Activated naive CD8-positive, alpha-beta T cell treated with anti-CD3 and anti-CD28 coated beads, Interleukin-2, amount 50 U/mL, for 24 hours (primary cell): Measurements from ENCODE around the gene MLXIPL.
A peak's percentile ranks its signal among the peaks of the same experiment; 100 is the strongest.

ENCODE experiments used
- ATAC-seq: fragments of 150-1000 bp; cut with Tn5 transposase; one replicate; pipeline ENCODE4 v1.10.0; 2021
- DNase-seq: peaks from one replicate; pipeline ENCODE4 v3.0.0; 2021
- H3K27ac Mint-ChIP-seq: one replicate; pipeline ENCODE4 v1.8.0; 2021; ENCODE audit warnings: mild to moderate bottlenecking, mixed read lengths
- H3K27me3 Mint-ChIP-seq: one replicate; pipeline ENCODE4 v1.8.0; 2021; ENCODE audit warnings: mixed read lengths
- H3K36me3 Mint-ChIP-seq: one replicate; pipeline ENCODE4 v1.8.0; 2021; ENCODE audit warnings: low read depth, mixed read lengths
- H3K4me1 Mint-ChIP-seq: one replicate; pipeline ENCODE4 v1.8.0; 2021; ENCODE audit warnings: mixed read lengths
- H3K4me3 Mint-ChIP-seq: one replicate; pipeline ENCODE4 v1.8.0; 2021; ENCODE audit warnings: mild to moderate bottlenecking, moderate library complexity, mixed read lengths
- H3K9me3 Mint-ChIP-seq: one replicate; pipeline ENCODE4 v1.8.0; 2021; ENCODE audit warnings: mixed read lengths

Gene MLXIPL

GRCh38 chr7:73649576-73649975 is 25.3 kb upstream of the MLXIPL start:
- Mint-ChIP-seq H3K27me3 (peaks cover 66% of the 10 kb centered on the region), H3K36me3 (no peaks in the 10 kb centered on the region), H3K27ac (no peak overlapping the region), H3K4me1 (peaks cover 12% of the 10 kb centered on the region), H3K4me3 (no peak overlapping the region), H3K9me3 (no peaks in the 10 kb centered on the region)
- ATAC-seq (no peak), DNase-seq (no peak)

DNA sequence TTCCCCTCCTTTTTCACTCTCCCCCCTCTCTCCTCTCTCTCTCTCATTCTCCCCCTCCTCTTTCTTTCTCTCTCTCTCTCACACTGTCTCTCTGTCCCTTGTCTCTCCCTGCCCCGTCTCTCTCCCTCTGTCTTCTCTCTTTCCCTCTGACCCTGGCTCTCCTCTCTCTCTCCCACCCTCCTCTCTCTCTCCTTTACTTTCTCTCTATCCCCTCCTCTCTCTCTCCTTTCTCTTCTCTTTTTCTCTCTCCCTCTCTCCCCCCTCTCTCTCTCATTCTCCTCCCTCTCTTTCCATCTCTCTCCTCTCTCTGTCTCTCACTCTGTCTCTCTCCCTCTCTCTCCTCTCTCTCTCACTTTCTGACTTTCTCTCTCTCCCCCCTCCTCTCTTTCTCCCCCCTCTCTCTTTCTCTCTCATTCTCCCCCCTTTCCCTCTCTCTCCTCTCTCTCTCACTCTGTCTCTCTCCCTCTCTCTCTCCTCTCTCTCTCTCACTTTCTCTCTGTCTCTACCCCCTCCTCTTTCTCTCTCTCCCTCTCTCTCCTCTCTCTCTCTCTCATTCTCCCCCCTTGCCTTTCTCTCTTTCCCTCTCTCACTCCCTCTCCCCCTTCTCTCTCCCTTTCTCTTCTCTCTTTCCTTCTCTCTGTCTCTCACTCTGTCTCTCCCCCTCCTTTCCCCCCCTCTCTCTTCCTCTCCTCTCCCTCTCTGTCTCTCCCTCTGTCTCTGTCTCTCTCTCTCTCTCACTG is 24.4 kb upstream of the MLXIPL start:
- Mint-ChIP-seq H3K9me3 (no peaks in the 10 kb centered on the region), H3K27ac (no peak overlapping the region), H3K4me1 (peaks cover 12% of the 10 kb centered on the region), H3K27me3 (peaks cover 66% of the 10 kb centered on the region), H3K36me3 (no peaks in the 10 kb centered on the region), H3K4me3 (peak overlapping the region; percentile 24)
- DNase-seq: no peak
- no peak for ATAC-seq

GRCh38 chr7:73647725-73648592 is 23.6 kb upstream of the MLXIPL start:
- Mint-ChIP-seq H3K27me3 (peaks cover 65% of the 10 kb centered on the region), H3K9me3 (no peaks in the 10 kb centered on the region), H3K27ac (no peak overlapping the region), H3K36me3 (no peaks in the 10 kb centered on the region), H3K4me3 (peak overlapping the region; percentile 24), H3K4me1 (peaks cover 12% of the 10 kb centered on the region)
- peak; percentile 32 for DNase-seq
- peak; percentile 62 for ATAC-seq

GRCh38 chr7:73646785-73647724 is 22.7 kb upstream of the MLXIPL start:
- Mint-ChIP-seq H3K4me3 (no peak overlapping the region), H3K9me3 (no peaks in the 10 kb centered on the region), H3K27me3 (peaks cover 61% of the 10 kb centered on the region), H3K4me1 (peaks cover 12% of the 10 kb centered on the region), H3K36me3 (no peaks in the 10 kb centered on the region), H3K27ac (no peak overlapping the region)
- DNase-seq: no peak
- no peak for ATAC-seq

DNA sequence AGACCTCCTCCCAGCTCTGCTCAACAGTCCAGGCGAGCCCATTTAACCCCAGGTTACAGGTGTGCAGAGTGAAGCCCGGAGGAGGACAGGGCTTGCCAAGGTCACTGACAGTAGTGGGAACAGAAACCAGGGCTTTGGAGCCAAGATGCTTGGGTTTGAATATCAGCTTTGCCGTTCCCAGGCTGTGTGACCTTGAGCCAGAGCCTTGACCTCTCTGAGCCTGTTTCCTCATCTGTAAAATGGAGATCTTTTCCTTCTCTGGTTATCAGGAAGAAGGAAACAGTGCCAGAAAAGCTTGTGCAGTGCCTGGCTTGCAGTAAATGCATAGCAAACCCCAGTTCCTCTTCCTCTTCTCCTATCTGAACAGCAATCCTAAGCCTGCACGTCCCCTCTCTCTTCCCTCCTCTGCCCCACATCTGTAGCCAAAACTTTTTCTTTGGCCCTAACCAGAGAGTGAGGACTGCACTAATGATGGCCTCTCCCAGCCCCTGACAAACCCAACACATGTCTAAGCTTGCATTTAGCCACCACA is 21.4 kb upstream of the MLXIPL start:
- H3K27ac Mint-ChIP-seq: no peak overlapping the region
- ATAC-seq (no peak), DNase-seq (no peak)
- H3K4me1 Mint-ChIP-seq: peaks cover 12% of the 10 kb centered on the region
- H3K36me3 Mint-ChIP-seq: no peaks in the 10 kb centered on the region
- H3K9me3 Mint-ChIP-seq: no peaks in the 10 kb centered on the region
- H3K4me3 Mint-ChIP-seq: no peak overlapping the region
- peaks cover 57% of the 10 kb centered on the region for H3K27me3 Mint-ChIP-seq

GRCh38 chr7:73644688-73645286 is 20.5 kb upstream of the MLXIPL start:
- DNase-seq: no peak
- ATAC-seq: no peak
- Mint-ChIP-seq H3K36me3 (no peaks in the 10 kb centered on the region), H3K27me3 (peaks cover 48% of the 10 kb centered on the region), H3K27ac (no peak overlapping the region), H3K4me3 (no peak overlapping the region), H3K4me1 (peaks cover 11% of the 10 kb centered on the region), H3K9me3 (no peaks in the 10 kb centered on the region)

DNA sequence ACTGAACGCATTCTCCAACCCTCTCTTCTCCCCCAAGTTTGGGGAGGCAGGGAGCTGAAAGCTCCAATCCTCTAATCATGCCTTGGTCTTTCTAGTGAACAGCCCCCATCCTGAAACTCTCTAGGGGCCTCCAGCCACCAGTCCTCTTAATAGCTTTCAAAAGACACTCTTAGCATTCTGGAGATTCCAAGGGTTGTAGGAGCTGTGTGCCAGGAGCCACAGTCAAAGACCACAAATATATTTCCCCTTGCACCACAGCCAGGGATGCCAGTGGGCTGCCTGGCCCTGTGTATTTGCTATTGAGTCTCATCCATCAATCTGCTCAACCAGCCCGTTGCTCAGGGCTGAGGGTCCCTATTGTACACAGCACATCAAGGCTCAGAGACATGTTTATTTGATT is 18.5 kb upstream of the MLXIPL start:
- peaks cover 31% of the 10 kb centered on the region for H3K27me3 Mint-ChIP-seq
- H3K4me3 Mint-ChIP-seq: no peak overlapping the region
- no peaks in the 10 kb centered on the region for H3K36me3 Mint-ChIP-seq
- H3K9me3 Mint-ChIP-seq: no peaks in the 10 kb centered on the region
- no peaks in the 10 kb centered on the region for H3K4me1 Mint-ChIP-seq
- DNase-seq (no peak), ATAC-seq (no peak)
- H3K27ac Mint-ChIP-seq: no peak overlapping the region

DNA sequence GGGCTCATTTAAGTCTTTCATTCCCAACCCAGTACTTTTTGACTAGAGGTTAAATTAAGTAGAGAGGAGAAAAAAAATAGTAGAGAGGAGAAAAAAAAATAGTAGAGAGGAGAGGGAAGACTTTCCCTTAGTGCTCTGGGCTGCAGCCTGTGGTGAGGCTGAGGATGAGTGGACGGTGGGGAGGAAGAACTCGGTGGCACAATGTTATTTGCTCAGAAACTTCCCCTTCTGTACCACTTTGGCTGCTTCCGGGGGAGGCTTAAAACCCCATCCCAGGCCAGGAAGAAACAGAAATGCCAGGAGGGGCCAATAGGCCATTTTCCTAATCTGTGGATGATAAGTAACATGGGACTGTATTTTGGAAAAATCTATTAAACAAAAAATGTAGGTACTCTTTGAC is 14.6 kb upstream of the MLXIPL start:
- no peak overlapping the region for H3K4me3 Mint-ChIP-seq
- DNase-seq (no peak), ATAC-seq (no peak)
- peaks cover 14% of the 10 kb centered on the region for H3K27me3 Mint-ChIP-seq
- no peak overlapping the region for H3K27ac Mint-ChIP-seq
- H3K4me1 Mint-ChIP-seq: peaks cover 2% of the 10 kb centered on the region
- H3K36me3 Mint-ChIP-seq: no peaks in the 10 kb centered on the region
- no peaks in the 10 kb centered on the region for H3K9me3 Mint-ChIP-seq

DNA sequence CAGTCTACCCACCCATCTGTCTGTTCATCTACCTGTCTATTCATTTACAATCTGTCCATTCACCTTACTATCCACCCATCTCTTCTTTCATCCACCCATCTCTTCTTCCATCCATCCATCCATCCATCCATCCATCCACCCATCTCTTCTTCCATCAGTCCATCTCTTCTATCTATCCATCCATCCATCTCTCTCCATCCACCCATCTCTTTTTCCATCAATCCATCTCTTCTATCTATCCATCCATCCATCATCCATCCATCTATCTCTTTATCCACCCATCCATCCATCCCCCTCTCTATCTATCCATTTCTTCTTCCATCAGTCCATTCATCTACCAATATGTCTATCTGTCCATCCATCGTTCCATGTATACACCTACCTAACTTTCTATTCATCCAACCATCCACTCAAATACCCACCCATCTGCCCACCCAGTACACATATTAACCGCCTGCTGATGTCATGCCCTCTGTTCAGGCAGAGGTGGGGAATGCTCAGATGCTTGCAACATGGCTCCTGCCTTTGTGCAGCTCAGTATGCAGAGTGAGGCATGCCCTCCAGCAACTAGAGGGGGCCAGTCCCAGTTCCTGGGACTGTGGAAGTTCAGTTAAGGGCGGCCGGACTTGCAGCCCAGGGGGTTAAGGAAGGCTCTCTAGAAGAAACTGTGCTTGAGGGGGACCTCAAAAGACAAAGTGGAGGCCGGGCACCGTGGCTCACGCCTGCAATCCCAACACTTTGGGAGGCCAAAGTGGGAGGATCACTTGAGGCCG is 11.3 kb upstream of the MLXIPL start:
- H3K9me3 Mint-ChIP-seq: no peaks in the 10 kb centered on the region
- peaks cover 2% of the 10 kb centered on the region for H3K4me1 Mint-ChIP-seq
- H3K4me3 Mint-ChIP-seq: no peak overlapping the region
- DNase-seq (no peak), ATAC-seq (no peak)
- H3K36me3 Mint-ChIP-seq: no peaks in the 10 kb centered on the region
- peaks cover 27% of the 10 kb centered on the region for H3K27me3 Mint-ChIP-seq
- no peak overlapping the region for H3K27ac Mint-ChIP-seq

GRCh38 chr7:73633844-73634243 is 9.5 kb upstream of the MLXIPL start:
- Mint-ChIP-seq H3K27ac (no peak overlapping the region), H3K4me1 (peaks cover 2% of the 10 kb centered on the region), H3K4me3 (no peak overlapping the region), H3K9me3 (no peaks in the 10 kb centered on the region), H3K36me3 (no peaks in the 10 kb centered on the region), H3K27me3 (peaks cover 34% of the 10 kb centered on the region)
- ATAC-seq (no peak), DNase-seq (no peak)

- ATAC-seq: no peak
- H3K4me3 Mint-ChIP-seq: no peak overlapping the region
- H3K4me1 Mint-ChIP-seq: peaks cover 2% of the 10 kb centered on the region
- DNase-seq: no peak
- H3K9me3 Mint-ChIP-seq: no peaks in the 10 kb centered on the region
- no peaks in the 10 kb centered on the region for H3K36me3 Mint-ChIP-seq
- H3K27ac Mint-ChIP-seq: no peak overlapping the region
- H3K27me3 Mint-ChIP-seq: peaks cover 38% of the 10 kb centered on the region
Observed at GRCh38 chr7:73633323-73633722, 9.0 kb upstream of the MLXIPL start.

DNA sequence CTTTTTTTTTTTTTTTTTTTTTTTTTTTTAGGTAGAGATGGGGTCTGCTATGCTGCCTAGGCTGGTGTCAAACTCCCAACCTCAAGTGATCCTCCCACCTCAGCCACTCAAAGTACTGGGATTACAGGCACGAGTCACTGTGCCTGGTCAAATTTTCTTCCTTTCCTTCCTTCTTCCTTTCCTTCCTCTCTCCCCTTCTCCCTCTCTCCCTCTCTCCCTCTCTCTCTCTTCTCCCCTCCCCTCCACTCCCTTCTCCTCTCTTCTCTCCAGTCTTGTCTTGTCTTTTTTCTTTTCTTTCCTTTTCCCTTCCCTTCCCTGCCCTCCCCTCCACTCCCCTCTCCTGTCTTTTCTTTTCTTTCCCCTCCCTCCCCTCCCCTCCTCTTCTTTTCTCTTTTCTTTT is 7.2 kb upstream of the MLXIPL start:
- no peaks in the 10 kb centered on the region for H3K36me3 Mint-ChIP-seq
- DNase-seq (no peak), ATAC-seq (no peak)
- peaks cover 2% of the 10 kb centered on the region for H3K4me1 Mint-ChIP-seq
- peaks cover 50% of the 10 kb centered on the region for H3K27me3 Mint-ChIP-seq
- H3K9me3 Mint-ChIP-seq: no peaks in the 10 kb centered on the region
- H3K27ac Mint-ChIP-seq: no peak overlapping the region
- no peak overlapping the region for H3K4me3 Mint-ChIP-seq

DNA sequence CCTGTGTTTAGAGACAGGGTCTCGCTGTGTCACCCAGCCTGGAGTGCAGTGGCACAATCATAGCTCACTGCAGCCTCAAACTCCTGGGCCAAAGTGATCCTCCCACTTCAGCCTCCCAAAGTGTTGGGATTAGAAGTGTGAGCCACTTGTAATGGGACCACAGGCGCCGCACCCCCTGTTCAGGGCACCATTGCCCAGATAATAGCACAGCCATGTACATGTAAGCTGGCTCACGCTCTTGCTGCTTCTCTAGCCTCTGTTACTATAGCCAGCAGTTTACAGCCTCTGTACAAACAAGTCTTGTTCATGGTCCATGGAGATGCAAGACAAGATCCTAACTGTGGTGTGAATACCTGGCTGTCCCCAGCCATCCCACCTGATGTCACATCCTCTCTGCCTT is 4.2 kb upstream of the MLXIPL start:
- Mint-ChIP-seq H3K36me3 (no peaks in the 10 kb centered on the region), H3K27me3 (peaks cover 55% of the 10 kb centered on the region), H3K4me1 (peaks cover 3% of the 10 kb centered on the region), H3K9me3 (no peaks in the 10 kb centered on the region), H3K27ac (no peak overlapping the region), H3K4me3 (no peak overlapping the region)
- ATAC-seq (no peak), DNase-seq (no peak)
